Ureter (tissue), 1 donor: ENCODE measurements around the gene NFIX. TPM values are rescaled to one million over a fixed set of nuclear protein-coding genes. Genes with fewer than 3 reads are reported as not detected.

Source experiments
- DNase-seq: peaks from one replicate; pipeline ENCODE4 v3.0.0-alpha.2; 2020; ENCODE audit warnings: low spot score
- total RNA-seq: library from RNA; stranded (reverse); gene quantifications from one replicate; pipeline ENCODE4 v1.2.4, GENCODE V29; 2023
- donor health status: DM: yes; HTN: yes; CAD: no.

The NFIX gene
- total RNA-seq, 1 donor from 2014 or later, result 91.7 TPM

DNA sequence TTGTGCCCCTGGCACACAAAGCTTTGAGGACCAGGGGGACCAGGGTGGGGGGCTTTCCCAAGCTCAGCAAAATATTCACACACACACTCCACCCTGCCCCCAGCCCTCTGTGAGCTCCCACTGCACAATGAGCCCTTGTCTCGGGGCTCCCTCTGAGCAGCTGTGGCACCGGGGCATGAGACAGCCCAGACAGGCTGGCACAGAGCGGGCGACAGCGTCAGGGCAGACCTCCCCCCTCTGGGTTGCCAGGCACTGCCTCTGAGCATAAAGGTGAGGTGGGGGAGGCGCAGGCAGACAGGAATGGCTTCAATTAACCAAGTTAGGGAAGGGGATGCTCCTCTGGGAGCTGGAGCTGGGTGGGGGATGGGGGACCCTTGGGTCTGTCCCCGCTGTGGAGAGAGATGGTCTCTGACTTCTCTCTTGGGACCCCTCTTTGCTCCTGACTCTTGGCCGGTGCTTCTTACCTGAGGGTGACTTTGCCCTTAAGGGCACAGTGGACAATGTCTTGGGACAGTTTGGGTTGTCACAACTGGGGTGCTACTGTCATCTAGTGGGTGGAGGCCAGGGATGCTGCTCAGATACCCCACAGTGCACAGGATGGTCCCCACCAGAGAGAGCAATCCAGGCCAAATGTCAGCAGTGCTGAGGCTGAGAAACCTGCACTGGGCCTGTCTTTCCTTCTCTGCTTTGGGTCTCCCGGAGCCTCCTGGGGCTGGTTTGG lies 77.1 kb downstream of the NFIX start:
- no peak for DNase-seq

DNA sequence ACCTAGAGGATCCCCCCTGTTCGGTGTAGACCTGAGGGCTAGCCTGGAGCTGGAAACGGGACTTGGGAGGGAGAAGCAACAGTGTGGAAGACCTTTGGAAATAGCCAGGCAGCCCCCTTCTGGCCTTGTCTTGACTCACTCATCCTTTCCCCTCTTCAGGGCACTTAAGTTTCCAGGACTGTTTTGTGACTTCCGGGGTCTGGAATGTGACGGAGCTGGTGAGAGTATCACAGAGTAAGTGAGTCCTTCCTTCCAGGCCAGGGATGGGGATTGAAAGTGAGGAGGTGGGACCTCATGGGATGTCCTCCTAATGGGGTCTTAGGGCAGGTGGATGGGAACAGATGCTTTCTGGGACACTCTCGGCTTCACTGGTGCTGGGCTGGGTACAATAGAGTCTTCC lies 78.0 kb downstream of the NFIX start:
- DNase-seq, result no peak

DNA sequence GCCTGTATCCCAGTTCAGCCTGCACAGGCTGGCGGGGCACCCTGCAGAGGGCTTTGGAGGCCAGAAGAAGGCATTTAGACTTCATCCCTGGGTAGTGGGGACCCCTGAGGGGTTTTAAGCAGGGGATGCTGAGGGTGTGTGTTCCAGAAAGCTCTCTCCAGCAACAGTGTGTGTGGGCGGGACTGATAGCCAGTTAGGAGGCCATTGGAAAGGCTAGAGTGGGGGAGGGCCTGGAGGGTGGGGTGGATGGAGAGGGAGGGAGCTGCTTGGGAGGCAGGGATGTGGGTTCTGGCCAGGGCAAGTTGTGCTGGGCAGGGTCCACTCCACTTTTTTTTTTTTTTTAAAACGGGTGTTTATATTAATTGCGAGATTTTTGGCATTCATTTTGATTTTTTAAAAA lies 79.1 kb downstream of the NFIX start:
- DNase-seq, result no peak

DNA sequence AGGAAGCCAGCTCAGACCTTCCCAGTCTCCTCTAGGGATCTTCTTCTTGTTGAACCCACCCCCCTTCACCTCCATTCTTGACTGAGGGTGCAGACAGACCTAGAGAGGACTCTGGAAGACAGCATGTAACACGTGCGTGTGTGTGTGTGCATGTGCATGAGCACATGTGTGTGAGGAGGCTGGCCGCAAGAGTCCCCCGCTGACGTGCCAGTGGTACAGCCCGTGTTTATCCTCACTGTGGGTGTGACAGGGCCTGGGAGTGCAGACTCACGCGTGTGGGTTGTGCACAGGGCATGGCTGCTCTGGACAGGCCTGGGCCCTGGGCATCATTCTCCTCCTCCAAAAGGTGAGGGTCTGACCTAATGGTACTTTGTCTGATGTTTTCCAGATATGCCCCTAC lies 81.0 kb downstream of the NFIX start:
- no peak for DNase-seq

DNA sequence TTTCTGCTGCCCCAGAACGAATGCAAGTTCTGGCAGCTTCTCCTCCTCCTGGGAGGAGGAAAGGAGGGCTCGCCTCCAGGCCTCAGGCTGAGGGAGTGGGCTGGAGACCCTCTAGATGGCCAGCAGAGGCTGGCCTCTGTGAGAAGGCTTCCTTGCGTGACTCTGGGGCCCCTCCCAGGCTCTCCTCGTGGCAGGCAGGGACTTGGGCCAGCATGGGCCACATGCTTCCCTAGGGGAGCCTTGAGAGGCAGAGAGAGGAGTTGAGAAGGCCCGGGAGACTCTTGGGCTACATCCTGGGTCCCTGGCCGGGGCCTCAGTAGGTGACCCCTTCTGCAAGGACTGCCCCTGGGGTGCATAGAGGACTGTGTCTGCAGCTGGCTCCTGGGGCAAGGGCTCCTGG lies 81.5 kb downstream of the NFIX start:
- DNase-seq, result no peak

DNA sequence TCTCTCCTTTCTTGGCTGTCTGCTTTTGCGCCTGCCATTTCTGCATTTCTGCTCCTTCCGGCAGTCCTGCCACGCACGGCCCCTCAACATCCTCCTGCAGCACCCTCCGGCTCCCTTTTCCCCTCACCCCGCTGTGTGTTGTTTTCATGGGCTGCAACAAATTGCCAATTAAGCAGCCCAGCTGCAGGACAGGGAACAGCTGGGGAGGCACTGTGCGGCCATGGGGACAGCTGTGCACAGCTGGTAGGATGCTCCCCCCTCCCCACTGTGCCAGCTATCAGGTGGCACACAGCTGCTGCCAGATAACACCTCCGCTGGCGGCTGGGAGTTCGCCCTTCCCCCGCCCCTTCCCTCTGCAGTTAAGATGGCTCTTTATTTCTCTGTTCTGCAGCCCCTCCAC lies 82.0 kb downstream of the NFIX start:
- DNase-seq, result no peak

DNA sequence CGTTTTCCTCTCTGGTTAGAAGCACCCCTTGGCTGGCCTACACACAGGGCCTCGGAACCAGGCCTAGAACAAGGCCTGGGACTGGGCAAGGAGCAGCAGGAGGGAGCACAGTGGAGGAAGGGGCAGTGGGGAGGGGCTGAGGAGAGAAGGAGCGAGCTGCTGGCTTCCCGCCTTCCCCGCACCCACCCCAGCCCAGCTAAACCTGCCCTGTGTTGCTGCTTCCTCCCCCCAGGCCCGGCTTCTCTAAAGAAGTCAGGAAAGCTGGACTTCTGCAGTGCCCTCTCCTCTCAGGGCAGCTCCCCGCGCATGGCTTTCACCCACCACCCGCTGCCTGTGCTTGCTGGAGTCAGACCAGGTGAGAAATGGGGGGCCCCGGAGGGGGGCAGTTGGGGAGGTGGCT lies 83.1 kb downstream of the NFIX start:
- no peak for DNase-seq

DNA sequence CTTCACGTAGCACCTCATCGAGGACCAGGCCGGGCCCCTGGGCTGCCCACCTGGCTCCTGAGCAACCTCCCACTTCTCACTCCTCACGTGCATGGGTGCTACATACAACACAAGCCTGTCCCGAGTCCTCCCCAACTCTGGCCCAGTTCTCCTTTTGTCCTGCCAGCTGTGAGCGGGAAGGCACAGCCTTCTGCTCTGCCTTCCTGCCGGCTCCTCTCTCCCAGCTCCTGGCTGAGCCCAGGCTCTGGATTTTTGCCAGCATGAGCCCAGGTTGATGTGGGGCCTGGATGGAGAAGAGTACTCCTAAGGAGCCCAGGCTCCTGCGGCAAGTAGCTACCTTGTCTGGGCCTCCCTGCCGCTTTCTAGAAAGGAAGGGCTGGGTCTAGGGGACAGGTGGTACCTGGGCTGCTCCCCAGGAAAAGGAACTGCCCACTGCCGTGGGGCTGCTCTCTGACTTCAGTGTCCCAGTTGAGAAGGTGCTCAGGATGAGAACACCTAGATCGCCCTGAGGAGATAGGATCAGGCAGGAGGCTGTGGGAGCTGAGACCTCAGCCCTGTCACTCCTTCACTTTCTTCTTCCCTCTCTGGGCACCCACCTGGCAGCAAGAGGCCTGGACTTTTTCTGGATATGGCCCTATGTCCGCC lies 83.7 kb downstream of the NFIX start:
- DNase-seq, result peak; percentile 59

DNA sequence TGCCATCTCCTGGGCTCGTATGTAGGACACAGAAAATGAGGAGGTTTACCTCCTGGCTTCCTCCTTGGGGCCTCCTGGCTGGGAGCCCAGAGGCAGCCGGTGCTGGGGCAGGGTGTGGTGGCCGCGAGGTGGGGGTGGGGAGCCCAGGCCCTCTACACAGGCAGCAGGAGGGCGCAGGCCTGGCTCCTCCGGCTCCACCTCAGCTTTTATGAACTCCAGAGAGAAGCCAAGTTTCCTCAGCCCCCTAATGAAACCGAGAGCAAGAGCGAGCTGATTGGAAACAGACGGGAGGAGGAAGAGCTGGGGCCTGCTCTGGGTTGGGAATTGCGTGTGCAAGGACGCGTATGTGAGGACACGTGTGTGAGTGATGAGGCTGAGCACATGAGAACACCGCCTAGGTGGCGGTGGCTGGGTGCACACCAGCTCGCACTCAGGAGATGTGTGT lies 84.3 kb downstream of the NFIX start:
- peak; percentile 80 for DNase-seq

DNA sequence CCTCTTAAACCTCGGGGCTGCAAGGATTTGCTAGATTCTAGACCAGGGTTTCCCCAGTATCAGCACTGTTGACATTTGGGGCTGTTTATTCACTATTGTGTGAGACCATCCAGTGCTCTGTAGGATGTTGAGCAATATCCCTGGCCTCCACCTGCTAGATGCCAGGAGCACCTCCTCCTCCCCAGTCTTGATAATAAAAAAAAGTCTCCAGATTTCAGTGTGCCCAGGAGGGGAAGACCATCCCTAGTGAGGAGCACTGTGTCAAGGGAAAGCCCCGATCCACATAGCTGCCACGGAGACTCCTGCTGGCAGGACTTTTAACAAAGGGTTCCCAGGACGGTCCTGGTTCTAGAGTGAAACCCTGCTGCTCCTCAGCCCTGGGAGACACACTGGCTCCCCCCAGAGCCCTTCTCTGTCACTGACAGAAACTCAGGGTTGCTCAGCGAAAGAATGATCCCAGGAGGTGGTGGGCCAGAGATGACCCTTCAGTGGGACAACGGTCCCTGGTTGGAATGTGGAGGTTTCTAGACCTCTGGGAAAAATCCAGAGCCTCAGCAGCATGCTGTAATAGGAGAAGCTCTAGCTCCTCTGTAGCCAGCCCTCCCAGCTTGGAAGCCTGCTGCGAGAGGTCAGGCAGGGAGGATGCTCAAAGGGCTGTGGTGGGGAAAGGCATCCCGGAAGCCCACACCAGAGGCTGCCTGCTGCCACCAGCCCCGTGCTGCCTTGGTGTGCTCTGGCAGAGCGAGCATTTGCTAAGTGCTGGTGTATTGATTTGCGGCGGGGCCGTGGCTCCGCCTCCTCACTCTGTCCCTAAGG lies 87.1 kb downstream of the NFIX start:
- no peak for DNase-seq

DNA sequence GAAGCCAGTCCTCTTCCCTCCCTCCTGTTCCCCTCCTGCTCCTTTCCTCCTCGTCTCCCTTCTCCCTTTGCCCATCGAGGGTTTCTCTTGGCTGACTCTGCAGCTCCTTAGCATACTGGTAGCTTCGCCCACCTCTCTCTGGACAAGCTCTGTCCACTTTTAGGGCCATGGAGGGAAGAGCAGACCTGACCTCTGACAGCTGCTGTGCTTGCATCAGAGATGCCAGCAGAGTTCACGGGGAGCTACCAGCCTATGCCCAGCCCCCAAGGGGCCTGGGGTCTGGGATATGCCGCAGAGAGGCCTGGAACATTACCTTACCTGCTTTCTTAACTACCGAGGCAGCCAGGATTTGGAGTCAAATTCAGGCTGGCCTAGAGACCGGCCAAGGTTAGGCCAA lies 87.7 kb downstream of the NFIX start:
- DNase-seq, result no peak

DNA sequence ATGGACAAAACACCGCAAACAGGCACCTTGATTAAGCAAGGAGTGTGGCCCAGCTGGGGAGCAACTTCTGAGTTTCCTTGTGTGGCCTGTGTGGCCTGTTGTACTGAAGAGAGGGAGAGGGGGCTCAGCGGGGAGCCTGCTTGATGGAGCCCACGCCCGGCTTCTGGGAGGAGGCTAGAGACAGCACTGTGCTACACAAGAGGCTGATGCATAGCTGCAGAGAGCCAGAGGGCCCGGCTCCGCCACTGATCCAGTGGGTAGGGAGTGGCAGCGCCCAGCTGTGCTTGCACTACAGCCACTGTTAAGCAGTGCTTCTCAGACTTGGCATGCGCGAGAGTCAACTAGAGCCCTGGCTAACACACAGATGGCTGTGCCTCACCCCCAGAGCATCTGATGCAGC lies 88.4 kb downstream of the NFIX start:
- DNase-seq, result no peak

DNA sequence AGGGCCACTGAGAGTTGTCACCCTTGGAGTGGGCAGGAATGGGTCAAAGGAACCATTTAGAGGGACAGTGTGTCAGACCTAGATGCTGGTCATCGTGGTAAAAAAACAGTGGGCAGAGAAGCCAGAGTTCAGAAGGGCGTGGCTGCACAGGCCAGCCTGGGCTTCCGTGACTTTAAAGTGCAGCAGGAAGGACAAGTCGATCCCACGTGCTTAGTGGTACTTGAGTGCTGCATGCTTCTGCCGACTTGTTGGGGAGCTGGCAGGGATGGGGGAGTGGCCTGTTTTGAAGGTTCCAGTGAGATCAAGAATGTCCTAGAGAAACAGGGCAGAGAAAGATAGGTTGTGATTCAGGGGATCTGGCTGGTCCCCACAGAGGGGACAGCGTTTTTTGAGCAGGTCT lies 90.4 kb downstream of the NFIX start:
- DNase-seq, result no peak

DNA sequence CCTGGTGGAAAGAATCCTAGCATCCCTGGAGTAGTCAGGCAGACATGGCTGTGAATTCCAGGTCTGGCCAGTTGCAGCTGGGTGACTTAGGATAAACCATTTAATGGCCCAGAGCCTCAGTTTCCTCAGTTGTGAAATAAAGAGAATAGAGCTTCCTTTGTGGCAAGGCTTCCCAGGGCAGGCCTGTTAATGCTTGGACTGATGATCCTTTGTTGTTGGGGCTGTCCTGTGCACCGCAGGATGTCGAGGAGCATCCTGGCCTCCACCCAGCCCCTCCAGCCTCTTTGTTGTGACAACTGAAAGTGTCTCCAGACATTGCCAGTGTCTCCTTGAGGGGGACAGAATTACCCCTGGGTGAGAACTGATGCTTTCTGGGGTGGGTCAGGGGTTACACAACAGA lies 91.1 kb downstream of the NFIX start:
- DNase-seq, result no peak

DNA sequence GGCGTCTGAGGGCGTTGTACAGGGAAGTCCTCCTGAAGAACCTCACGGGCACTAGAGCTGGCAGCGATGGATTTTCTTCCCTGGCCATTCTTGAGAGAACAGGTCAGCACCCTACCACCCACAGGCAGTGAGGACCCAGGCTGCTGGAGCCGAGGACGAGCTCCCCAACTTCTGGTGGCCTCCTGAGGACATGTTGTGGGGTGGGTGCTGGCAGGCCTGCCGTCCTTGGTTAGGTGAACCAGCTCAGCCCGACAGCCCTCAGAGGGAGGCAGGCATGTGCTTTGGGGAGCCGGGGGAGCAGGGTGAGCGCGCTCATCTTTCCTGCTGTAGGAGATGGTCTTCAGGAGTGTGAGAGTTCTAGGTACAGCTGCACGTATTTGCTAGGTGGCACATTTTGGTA lies 92.0 kb downstream of the NFIX start:
- no peak for DNase-seq

DNA sequence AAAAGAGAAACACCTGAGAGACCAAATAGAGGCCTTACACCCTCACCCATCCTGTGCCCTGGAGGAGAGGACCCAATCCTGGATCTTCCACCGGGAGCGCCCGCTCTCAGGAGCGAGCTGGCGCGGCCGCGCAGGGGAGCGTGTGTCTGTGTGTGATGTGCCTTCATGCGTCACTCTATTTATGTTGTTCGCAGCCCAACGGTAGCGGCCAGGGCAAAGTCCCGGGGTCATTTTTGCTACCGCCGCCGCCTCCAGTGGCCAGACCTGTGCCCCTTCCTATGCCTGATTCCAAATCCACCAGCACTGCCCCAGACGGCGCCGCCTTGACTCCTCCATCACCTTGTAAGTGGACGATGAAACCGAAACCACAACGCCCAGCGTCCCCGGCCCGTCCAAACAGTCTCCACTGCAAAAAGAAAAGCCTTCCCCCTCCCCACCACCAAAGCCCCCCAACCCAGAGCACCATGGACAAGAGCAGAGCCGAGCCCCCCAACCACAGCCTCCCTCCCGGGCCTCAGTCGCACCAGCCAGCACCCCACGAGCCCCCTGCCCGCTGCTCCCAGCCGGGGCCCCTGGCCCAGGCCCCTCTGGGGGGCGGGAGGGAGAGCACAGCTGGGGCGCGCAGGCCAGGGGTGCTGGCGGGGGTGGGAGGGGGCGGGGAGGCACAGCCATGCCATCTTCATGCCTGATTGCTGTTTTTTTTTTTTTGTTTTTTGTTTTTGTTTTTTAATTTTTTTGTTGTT lies 92.7 kb downstream of the NFIX start:
- no peak for DNase-seq

DNA sequence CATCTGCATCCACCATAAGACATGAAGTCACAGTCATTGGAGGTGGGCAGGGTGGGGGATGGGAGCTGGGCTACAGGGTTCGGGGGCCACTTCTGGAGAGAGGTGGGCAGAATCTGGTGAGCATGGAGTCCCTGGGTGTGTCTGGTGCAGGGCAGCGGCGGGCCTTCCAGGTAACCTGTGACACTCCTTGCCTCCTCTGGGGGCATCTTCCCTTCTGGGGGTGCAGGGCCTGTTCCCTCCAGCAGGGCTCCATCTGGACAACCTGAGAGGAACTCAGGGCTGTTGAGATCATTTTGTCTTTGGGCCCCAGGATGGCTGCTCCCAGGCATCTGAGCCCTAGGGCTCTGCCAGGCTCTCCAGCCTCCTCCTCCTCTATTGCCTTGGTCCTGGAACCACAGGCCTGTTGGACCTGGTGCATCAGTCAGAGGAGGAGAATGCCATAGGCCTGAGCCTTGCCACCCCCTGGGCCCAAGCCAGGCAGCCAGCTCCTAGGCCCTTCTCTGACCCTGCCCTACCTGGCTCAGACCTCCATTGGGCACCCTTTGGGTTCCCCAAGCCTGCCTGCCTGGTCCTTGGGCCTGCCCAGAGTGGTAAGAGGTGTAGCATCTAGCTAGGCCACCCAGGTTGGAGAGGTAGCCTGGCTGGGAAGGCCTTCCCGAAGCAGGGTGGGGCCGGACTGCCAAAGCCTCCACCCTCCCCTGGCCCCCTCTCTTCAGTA lies 94.0 kb downstream of the NFIX start:
- no peak for DNase-seq

DNA sequence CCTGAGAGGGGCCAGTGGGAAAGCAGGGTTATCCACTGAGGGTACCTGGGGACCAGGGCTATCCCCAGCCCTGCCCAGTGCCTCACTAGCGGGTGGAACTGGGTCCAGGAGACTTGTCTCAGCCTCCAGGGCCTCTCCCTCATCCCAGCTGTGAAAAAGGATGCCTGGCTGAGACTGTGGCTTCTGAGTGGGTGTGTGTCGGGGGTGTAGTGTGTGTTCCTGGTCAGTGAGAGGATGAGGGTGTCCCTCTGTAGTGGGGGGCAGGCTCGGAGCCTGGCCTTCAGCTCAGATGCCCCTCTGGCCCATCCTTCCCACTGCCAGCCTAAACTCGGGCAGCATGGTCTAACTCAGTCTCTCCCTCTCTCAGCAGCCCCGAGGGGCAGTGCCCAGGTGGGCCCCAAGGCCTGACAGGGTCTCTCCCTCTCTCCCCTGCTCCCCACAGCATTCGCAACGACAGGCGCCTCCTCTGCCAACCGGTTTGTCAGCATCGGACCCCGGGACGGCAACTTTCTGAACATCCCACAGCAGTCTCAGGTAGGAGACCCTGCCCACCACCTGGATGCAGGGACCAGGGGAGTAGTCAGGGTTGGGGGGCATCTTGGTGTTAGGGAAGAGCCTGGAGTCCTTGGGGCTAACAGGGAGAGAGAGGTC lies 94.7 kb downstream of the NFIX start:
- no peak for DNase-seq

DNA sequence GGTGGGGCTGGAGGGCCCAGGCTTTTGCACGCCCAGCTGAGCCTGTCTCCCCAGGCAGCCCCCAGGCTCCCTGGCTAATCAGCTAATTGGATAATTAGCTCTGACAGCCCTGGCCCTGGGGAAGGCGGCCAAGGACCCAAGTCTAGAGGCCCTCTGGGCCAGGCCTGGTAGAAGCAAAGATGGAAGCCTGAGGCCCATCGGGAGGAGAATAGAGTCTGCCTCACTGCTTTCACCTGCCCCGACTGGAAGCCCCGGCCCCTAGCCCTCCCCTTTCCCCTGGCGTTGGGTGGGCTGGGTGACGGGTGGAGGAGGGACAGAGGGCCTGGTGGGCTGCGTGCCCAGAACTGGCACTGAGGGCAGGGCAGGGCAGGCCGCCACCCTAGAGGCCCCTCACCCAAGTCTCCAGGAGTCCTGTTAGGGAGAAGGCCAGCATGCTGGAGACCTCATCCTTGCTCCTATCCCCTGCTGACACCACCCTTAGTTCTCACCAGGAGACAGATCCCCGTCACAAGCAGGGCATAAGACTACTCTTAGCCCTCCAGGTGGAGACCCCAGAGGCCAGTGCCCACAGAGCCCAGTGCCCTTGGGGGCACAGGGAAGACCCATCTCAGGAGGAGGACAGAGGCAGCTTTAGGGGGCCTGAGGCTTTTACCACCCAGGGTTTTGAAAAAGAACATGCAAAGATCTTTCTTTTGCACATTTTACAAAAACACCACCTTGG lies 95.4 kb downstream of the NFIX start:
- DNase-seq, result no peak
